ENCODE data around the gene AR. TPM values are rescaled to one million over a fixed set of nuclear protein-coding genes. Genes with fewer than 3 reads are reported as not detected.

The AR gene
- total RNA-seq, 4 donors from 2014 or later, result 6.8 to 9.9 (median 8.2) TPM

GRCh38 chrX:67732864-67733263 is 189.0 kb downstream of the AR start:
- intact Hi-C loops (cut with DNase I; ENCODE audit: low total_unique reads) (no loop called here), in situ Hi-C loops (cut with MboI; ENCODE audit: low sequenced_read_pairs in 4 of 4) (no loop called here)
- Histone ChIP-seq H3K9me3 (no peaks in the 10 kb centered on the region), H3K27ac (no peak overlapping the region), H3K4me1 (no peaks in the 10 kb centered on the region), H3K4me3 (no peak overlapping the region), H3K36me3 (no peaks in the 10 kb centered on the region), H3K27me3 (no peaks in the 10 kb centered on the region)
- ATAC-seq, result no peak
- no peak for TF ChIP-seq POLR2A (IDR thresholded peaks at IDR 0.05)
- TF ChIP-seq, protein P1, sequence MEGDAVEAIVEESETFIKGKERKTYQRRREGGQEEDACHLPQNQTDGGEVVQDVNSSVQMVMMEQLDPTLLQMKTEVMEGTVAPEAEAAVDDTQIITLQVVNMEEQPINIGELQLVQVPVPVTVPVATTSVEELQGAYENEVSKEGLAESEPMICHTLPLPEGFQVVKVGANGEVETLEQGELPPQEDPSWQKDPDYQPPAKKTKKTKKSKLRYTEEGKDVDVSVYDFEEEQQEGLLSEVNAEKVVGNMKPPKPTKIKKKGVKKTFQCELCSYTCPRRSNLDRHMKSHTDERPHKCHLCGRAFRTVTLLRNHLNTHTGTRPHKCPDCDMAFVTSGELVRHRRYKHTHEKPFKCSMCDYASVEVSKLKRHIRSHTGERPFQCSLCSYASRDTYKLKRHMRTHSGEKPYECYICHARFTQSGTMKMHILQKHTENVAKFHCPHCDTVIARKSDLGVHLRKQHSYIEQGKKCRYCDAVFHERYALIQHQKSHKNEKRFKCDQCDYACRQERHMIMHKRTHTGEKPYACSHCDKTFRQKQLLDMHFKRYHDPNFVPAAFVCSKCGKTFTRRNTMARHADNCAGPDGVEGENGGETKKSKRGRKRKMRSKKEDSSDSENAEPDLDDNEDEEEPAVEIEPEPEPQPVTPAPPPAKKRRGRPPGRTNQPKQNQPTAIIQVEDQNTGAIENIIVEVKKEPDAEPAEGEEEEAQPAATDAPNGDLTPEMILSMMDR (IDR thresholded peaks at IDR 0.05 in 4 of 5, conservative IDR thresholded peaks at IDR 0.05 in 1 of 5), result no peak
- no peak for DNase-seq

DNA sequence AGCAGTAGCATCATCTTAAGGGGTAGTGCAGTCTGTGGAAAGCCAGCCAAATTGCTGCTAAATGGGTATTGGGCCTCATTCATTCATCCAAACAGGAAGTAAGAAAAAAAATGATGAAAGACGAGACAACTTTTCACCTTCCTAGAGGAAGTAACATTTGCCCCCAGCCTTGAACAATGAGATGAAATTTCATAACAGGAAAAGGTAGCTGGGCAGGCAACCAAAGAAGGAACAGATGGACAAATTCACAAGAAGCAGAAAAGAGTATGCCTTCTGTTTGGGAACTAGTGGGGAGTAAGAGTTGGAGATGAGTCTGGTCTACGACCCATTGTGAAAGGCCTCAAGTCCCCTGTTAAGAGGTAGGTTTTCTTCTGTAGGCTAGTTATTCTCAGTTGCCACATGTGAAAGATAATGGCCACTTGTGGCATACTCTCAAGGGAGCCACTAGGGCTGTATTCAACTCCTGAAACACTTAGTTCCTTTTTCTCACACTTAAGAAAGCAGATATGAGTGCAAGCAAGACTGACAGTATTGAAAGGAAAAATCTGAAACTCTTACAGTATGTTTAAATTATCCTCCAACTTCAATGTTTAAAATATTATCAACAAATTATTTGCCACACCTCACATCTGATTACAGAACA is 190.4 kb downstream of the AR start:
- Histone ChIP-seq H3K4me1 (no peaks in the 10 kb centered on the region), H3K27ac (no peak overlapping the region), H3K36me3 (no peaks in the 10 kb centered on the region), H3K27me3 (no peaks in the 10 kb centered on the region), H3K4me3 (no peak overlapping the region), H3K9me3 (no peaks in the 10 kb centered on the region)
- DNase-seq (no peak), ATAC-seq (no peak)
- intact Hi-C loops (cut with DNase I; ENCODE audit: low total_unique reads), result no loop called here
- in situ Hi-C loops (cut with MboI; ENCODE audit: low sequenced_read_pairs in 4 of 4), result no loop called here
- TF ChIP-seq, protein P1 (IDR thresholded peaks at IDR 0.05 in 4 of 5, conservative IDR thresholded peaks at IDR 0.05 in 1 of 5), result no peak
- no peak for TF ChIP-seq POLR2A (IDR thresholded peaks at IDR 0.05)

DNA sequence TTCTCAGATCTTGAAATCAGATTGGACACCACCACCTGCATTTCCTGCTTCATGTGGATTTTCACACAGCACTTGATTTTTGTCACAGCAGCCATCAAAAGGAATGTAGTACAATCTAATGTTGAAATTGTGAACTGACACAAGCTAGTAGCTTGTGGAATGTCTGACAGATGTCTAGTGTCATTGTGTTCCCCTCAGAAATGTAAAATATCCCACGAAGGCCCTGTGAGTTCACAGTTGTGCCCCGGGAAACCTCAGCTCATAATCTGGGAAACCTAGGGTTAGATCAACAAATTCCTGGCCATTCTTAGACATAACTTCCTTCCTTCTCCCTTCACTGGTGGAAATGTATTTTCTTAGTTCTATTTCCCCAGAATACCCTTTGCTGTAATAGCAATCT is 205.7 kb downstream of the AR start:
- TF ChIP-seq, protein P1 (IDR thresholded peaks at IDR 0.05 in 4 of 5, conservative IDR thresholded peaks at IDR 0.05 in 1 of 5), result no peak
- TF ChIP-seq POLR2A (IDR thresholded peaks at IDR 0.05), result no peak
- ATAC-seq, result no peak

DNA sequence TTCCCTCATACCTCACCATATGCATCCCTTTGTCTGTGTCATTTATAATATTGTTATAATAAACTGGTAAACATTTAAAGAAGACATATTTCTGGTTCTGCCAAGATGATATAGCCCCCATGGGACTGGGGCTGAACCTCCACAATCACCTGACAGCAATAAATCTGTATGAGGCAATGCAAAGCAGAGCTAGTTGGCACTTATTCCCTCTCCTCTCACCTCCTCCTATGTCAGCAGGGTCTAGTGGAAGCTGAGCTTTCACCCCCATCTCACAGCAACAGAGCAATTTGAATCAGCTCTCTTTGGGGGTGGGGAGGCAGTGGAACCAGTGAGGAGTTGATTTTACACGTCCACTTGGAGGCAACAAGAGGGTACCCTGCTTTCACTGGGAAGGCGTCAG is 206.9 kb downstream of the AR start:
- TF ChIP-seq, protein P1 (IDR thresholded peaks at IDR 0.05 in 4 of 5, conservative IDR thresholded peaks at IDR 0.05 in 1 of 5), result no peak
- Histone ChIP-seq H3K27me3 (no peaks in the 10 kb centered on the region), H3K9me3 (peaks cover 0 to 3% (median 0%) of the 10 kb centered on the region in 3 donors), H3K36me3 (no peaks in the 10 kb centered on the region), H3K4me1 (no peaks in the 10 kb centered on the region), H3K27ac (no peak overlapping the region), H3K4me3 (no peak overlapping the region)
- ATAC-seq (no peak), DNase-seq (no peak)
- intact Hi-C loops (cut with DNase I; ENCODE audit: low total_unique reads), result no loop called here
- in situ Hi-C loops (cut with MboI; ENCODE audit: low sequenced_read_pairs in 4 of 4), result no loop called here

More for the DNA sequence above, 205.7 kb downstream of the AR start:
- Histone ChIP-seq H3K4me1 (no peaks in the 10 kb centered on the region), H3K36me3 (no peaks in the 10 kb centered on the region), H3K27ac (no peak overlapping the region), H3K9me3 (peaks cover 0 to 3% (median 0%) of the 10 kb centered on the region in 3 donors), H3K4me3 (no peak overlapping the region), H3K27me3 (no peaks in the 10 kb centered on the region)
- intact Hi-C loops (cut with DNase I; ENCODE audit: low total_unique reads), result no loop called here
- in situ Hi-C loops (cut with MboI; ENCODE audit: low sequenced_read_pairs in 4 of 4), result no loop called here
- no peak for DNase-seq

- Histone ChIP-seq H3K27ac (no peak overlapping the region), H3K4me1 (no peaks in the 10 kb centered on the region), H3K9me3 (no peaks in the 10 kb centered on the region), H3K27me3 (no peaks in the 10 kb centered on the region), H3K36me3 (no peaks in the 10 kb centered on the region), H3K4me3 (no peak overlapping the region)
- no peak for ATAC-seq
- in situ Hi-C loops (cut with MboI; ENCODE audit: low sequenced_read_pairs in 4 of 4), result no loop called here
- intact Hi-C loops (cut with DNase I; ENCODE audit: low total_unique reads), result no loop called here
- no peak for DNase-seq
- TF ChIP-seq, protein P1 (IDR thresholded peaks at IDR 0.05 in 4 of 5, conservative IDR thresholded peaks at IDR 0.05 in 1 of 5), result no peak
- no peak for TF ChIP-seq POLR2A (IDR thresholded peaks at IDR 0.05)
Measured at GRCh38 chrX:67759018-67759417, 215.2 kb downstream of the AR start.
